Measurements from ENCODE around the gene MAN1A1.

MAN1A1 gene

GRCh38 chr6:119370080-119370479, 20.5 kb upstream of the MAN1A1 start:
- Histone ChIP-seq H3K4me2 (ENCODE audit: low read depth, low read length) (no peak overlapping the region), H3K4me3 (ENCODE audit: low read length) (no peak overlapping the region), H3F3A (ENCODE audit: insufficient read depth, low read length) (no peaks in the 10 kb centered on the region), H3K4me1 (ENCODE audit: low read length) (no peaks in the 10 kb centered on the region; the same call in 1 of the 2 replicates), H3K27ac (ENCODE audit: low read length) (no peak overlapping the region), H4K20me1 (ENCODE audit: insufficient read depth, low read length) (no peaks in the 10 kb centered on the region), H3K27me3 (replicated peaks; ENCODE audit: insufficient read depth, low read length) (no peaks in the 10 kb centered on the region), H3K9ac (ENCODE audit: low read length) (no peak overlapping the region), H3K36me3 (replicated peaks; ENCODE audit: insufficient read depth, low read length) (no peaks in the 10 kb centered on the region), H3K9me2 (replicated peaks; ENCODE audit: insufficient read depth, low read length) (no peaks in the 10 kb centered on the region), H3K9me3 (replicated peaks; ENCODE audit: insufficient read depth, low read length) (no peaks in the 10 kb centered on the region), H3K79me2 (ENCODE audit: low read length) (no peaks in the 10 kb centered on the region), H2AFZ (ENCODE audit: low read length) (no peak overlapping the region)
- no peak for DNase-seq
- TF ChIP-seq EZH2phosphoT487 (IDR thresholded peaks at IDR 0.05; ENCODE audit: low read length) (no peak), EZH2 (optimal IDR thresholded peaks at IDR 0.05; ENCODE audit: low read depth, low read length) (no peak), CTCF (IDR thresholded peaks at IDR 0.05; ENCODE audit: low read length) (no peak)

- H3K79me2 ChIP-seq (ENCODE audit: low read length), result no peaks in the 10 kb centered on the region
- H3K9ac ChIP-seq (ENCODE audit: low read length), result no peak overlapping the region
- H3K4me2 ChIP-seq (ENCODE audit: low read depth, low read length), result no peak overlapping the region
- H3K9me3 ChIP-seq (replicated peaks; ENCODE audit: insufficient read depth, low read length), result no peaks in the 10 kb centered on the region
- no peaks in the 10 kb centered on the region; the same call in 1 of the 2 replicates for H3K4me1 ChIP-seq (ENCODE audit: low read length)
- no peak overlapping the region for H3K4me3 ChIP-seq (ENCODE audit: low read length)
- no peak overlapping the region for H3K27ac ChIP-seq (ENCODE audit: low read length)
- H2AFZ ChIP-seq (ENCODE audit: low read length), result no peak overlapping the region
- H3F3A ChIP-seq (ENCODE audit: insufficient read depth, low read length), result no peaks in the 10 kb centered on the region
- TF ChIP-seq CTCF (IDR thresholded peaks at IDR 0.05; ENCODE audit: low read length) (no peak), EZH2phosphoT487 (IDR thresholded peaks at IDR 0.05; ENCODE audit: low read length) (no peak), EZH2 (optimal IDR thresholded peaks at IDR 0.05; ENCODE audit: low read depth, low read length) (no peak)
- no peaks in the 10 kb centered on the region for H3K36me3 ChIP-seq (replicated peaks; ENCODE audit: insufficient read depth, low read length)
- no peaks in the 10 kb centered on the region for H3K27me3 ChIP-seq (replicated peaks; ENCODE audit: insufficient read depth, low read length)
- H4K20me1 ChIP-seq (ENCODE audit: insufficient read depth, low read length), result no peaks in the 10 kb centered on the region
- DNase-seq, result no peak
- H3K9me2 ChIP-seq (replicated peaks; ENCODE audit: insufficient read depth, low read length), result no peaks in the 10 kb centered on the region
These were observed 19.4 kb upstream of the MAN1A1 start for GRCh38 chr6:119368921-119369320.

GRCh38 chr6:119361209-119361608, 11.6 kb upstream of the MAN1A1 start:
- H2AFZ ChIP-seq (ENCODE audit: low read length), result no peak overlapping the region
- no peaks in the 10 kb centered on the region for H3K36me3 ChIP-seq (replicated peaks; ENCODE audit: insufficient read depth, low read length)
- H4K20me1 ChIP-seq (ENCODE audit: insufficient read depth, low read length), result no peaks in the 10 kb centered on the region
- H3K4me3 ChIP-seq (ENCODE audit: low read length), result no peak overlapping the region
- H3K9ac ChIP-seq (ENCODE audit: low read length), result no peak overlapping the region
- no peaks in the 10 kb centered on the region for H3K9me2 ChIP-seq (replicated peaks; ENCODE audit: insufficient read depth, low read length)
- DNase-seq, result no peak
- no peaks in the 10 kb centered on the region for H3K4me1 ChIP-seq (ENCODE audit: low read length)
- H3K4me2 ChIP-seq (ENCODE audit: low read depth, low read length), result no peak overlapping the region
- no peaks in the 10 kb centered on the region for H3K9me3 ChIP-seq (replicated peaks; ENCODE audit: insufficient read depth, low read length)
- TF ChIP-seq CTCF (IDR thresholded peaks at IDR 0.05; ENCODE audit: low read length) (no peak), EZH2phosphoT487 (IDR thresholded peaks at IDR 0.05; ENCODE audit: low read length) (no peak), EZH2 (optimal IDR thresholded peaks at IDR 0.05; ENCODE audit: low read depth, low read length) (no peak)
- no peak overlapping the region for H3K27ac ChIP-seq (ENCODE audit: low read length)
- H3F3A ChIP-seq (ENCODE audit: insufficient read depth, low read length), result no peaks in the 10 kb centered on the region
- no peaks in the 10 kb centered on the region for H3K27me3 ChIP-seq (replicated peaks; ENCODE audit: insufficient read depth, low read length)
- no peaks in the 10 kb centered on the region for H3K79me2 ChIP-seq (ENCODE audit: low read length)

Measured in MM.1S (cell line).